Measurements from ENCODE around the gene PPP1R27. TPM values are rescaled to one million over a fixed set of nuclear protein-coding genes. Genes with fewer than 3 reads are reported as not detected.

Gene PPP1R27
- total RNA-seq, 2 donors from 2014 or later, result not detected

- intact Hi-C loops (cut with DNase I, micrococcal nuclease), result no loop called here
- no peak for DNase-seq
- ATAC-seq, result no peak
These were observed 23.8 kb downstream of the PPP1R27 start for GRCh38 chr17:81810892-81811704.

GRCh38 chr17:81810476-81810875 lies 24.4 kb downstream of the PPP1R27 start:
- DNase-seq, result no peak
- no peak for ATAC-seq
- intact Hi-C loops (cut with DNase I, micrococcal nuclease), result no loop called here

GRCh38 chr17:81809556-81809998 lies 25.3 kb downstream of the PPP1R27 start:
- intact Hi-C loops (cut with DNase I, micrococcal nuclease), result no loop called here
- ATAC-seq, result no peak
- DNase-seq, result no peak

- intact Hi-C loops (cut with DNase I, micrococcal nuclease), result no loop called here
- DNase-seq, result no peak
- ATAC-seq, result no peak
These were observed 25.9 kb downstream of the PPP1R27 start for GRCh38 chr17:81808778-81809555.

- ATAC-seq, result peak; percentile 12
- DNase-seq, result no peak
- intact Hi-C loops (cut with DNase I, micrococcal nuclease), result no loop called here
These were observed 27.0 kb downstream of the PPP1R27 start for GRCh38 chr17:81807839-81808238.

GRCh38 chr17:81807210-81807719 lies 27.6 kb downstream of the PPP1R27 start:
- intact Hi-C loops (cut with DNase I, micrococcal nuclease), result no loop called here
- ATAC-seq (no peak), DNase-seq (no peak)

- intact Hi-C loops (cut with DNase I, micrococcal nuclease), result no loop called here
- no peak for ATAC-seq
- DNase-seq, result no peak
These were observed 28.2 kb downstream of the PPP1R27 start for GRCh38 chr17:81806461-81807209.

GRCh38 chr17:81805707-81806460 lies 29.0 kb downstream of the PPP1R27 start:
- ATAC-seq (no peak), DNase-seq (no peak)
- intact Hi-C loops (cut with DNase I, micrococcal nuclease), result no loop called here

GRCh38 chr17:81804559-81805399 lies 30.1 kb downstream of the PPP1R27 start:
- intact Hi-C loops (cut with DNase I, micrococcal nuclease), result no loop called here
- DNase-seq (no peak), ATAC-seq (peak; percentile 40)

- ATAC-seq (no peak), DNase-seq (no peak)
- intact Hi-C loops (cut with DNase I, micrococcal nuclease), result no loop called here
These were observed 30.9 kb downstream of the PPP1R27 start, which contains the start of gene GCGR for GRCh38 chr17:81803728-81804558. Gene GCGR, plus strand, starts transcription at chr17:81804150. Its CDS starts 4,869 bp downstream, at chr17:81809019.

GRCh38 chr17:81802856-81803643 lies 31.8 kb downstream of the PPP1R27 start:
- no peak for ATAC-seq
- no peak for DNase-seq
- intact Hi-C loops (cut with DNase I, micrococcal nuclease), result no loop called here

- intact Hi-C loops (cut with DNase I, micrococcal nuclease), result no loop called here
- DNase-seq, result no peak
These were observed 32.6 kb downstream of the PPP1R27 start for GRCh38 chr17:81802048-81802758.

GRCh38 chr17:81801327-81801726 lies 33.5 kb downstream of the PPP1R27 start:
- DNase-seq (no peak), ATAC-seq (no peak)
- intact Hi-C loops (cut with DNase I, micrococcal nuclease), result no loop called here

More at GRCh38 chr17:81802048-81802758, 32.6 kb downstream of the PPP1R27 start:
- no peak for ATAC-seq

GRCh38 chr17:81794509-81794908 lies 40.3 kb downstream of the PPP1R27 start:
- peak; percentile 99 for ATAC-seq
- intact Hi-C loops (cut with DNase I, micrococcal nuclease), result no loop called here
- DNase-seq, result peak; percentile 57 to 60

GRCh38 chr17:81794074-81794476 lies 40.8 kb downstream of the PPP1R27 start:
- DNase-seq (no peak), ATAC-seq (no peak)
- intact Hi-C loops (cut with DNase I, micrococcal nuclease), result no loop called here
